ENCODE data around the gene OSBPL10. TPM values are rescaled to one million over a fixed set of nuclear protein-coding genes. Genes with fewer than 3 reads are reported as not detected.
"Not testable (repeated sequence)": the region's sequence is repeated elsewhere in the genome, so short reads cannot be mapped to it uniquely, and the experiment has no call there.

Gene OSBPL10
- total and polyA plus RNA-seq, 3 donors from 2014 or later: 113 to 175 (median 160) TPM

DNA sequence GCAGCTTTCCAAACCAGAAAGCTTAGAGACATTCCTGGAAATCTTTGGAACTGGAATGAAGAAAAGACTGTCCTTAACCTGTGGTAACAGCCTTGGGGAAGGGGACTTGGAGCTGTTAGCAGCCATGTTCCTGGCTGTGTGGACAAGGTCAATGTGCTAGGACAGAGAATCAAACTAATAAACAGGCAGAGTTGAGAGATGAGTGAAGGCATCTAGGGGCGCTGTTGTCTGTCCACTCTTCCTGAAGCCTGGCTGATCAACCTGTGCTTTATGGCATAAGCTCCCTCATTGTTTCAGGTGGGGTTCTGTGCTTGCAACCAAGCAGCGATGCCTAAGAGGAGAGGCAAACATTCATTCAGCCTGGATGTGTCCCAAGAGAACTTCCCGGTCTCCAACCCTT is 19.8 kb upstream of the OSBPL10 start:
- Histone ChIP-seq H3K27me3 (no peaks in the 10 kb centered on the region), H3K36me3 (ENCODE audit: low read depth, missing control alignments) (no peaks in the 10 kb centered on the region), H3K27ac (no peak overlapping the region), H3K9me3 (no peaks in the 10 kb centered on the region), H3K4me1 (peaks cover 5% of the 10 kb centered on the region), H3K4me3 (no peak overlapping the region)
- TF ChIP-seq, protein P1, sequence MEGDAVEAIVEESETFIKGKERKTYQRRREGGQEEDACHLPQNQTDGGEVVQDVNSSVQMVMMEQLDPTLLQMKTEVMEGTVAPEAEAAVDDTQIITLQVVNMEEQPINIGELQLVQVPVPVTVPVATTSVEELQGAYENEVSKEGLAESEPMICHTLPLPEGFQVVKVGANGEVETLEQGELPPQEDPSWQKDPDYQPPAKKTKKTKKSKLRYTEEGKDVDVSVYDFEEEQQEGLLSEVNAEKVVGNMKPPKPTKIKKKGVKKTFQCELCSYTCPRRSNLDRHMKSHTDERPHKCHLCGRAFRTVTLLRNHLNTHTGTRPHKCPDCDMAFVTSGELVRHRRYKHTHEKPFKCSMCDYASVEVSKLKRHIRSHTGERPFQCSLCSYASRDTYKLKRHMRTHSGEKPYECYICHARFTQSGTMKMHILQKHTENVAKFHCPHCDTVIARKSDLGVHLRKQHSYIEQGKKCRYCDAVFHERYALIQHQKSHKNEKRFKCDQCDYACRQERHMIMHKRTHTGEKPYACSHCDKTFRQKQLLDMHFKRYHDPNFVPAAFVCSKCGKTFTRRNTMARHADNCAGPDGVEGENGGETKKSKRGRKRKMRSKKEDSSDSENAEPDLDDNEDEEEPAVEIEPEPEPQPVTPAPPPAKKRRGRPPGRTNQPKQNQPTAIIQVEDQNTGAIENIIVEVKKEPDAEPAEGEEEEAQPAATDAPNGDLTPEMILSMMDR (IDR thresholded peaks at IDR 0.05): no peak
- TF ChIP-seq POLR2A (IDR thresholded peaks at IDR 0.05): no peak
- intact Hi-C loops (cut with DNase I; ENCODE audit: low total_unique reads): no loop called here
- 74 to 75% methylated on average over 3 of the region's 3 CpGs for WGBS, 2 donors
- DNase-seq: no peak

DNA sequence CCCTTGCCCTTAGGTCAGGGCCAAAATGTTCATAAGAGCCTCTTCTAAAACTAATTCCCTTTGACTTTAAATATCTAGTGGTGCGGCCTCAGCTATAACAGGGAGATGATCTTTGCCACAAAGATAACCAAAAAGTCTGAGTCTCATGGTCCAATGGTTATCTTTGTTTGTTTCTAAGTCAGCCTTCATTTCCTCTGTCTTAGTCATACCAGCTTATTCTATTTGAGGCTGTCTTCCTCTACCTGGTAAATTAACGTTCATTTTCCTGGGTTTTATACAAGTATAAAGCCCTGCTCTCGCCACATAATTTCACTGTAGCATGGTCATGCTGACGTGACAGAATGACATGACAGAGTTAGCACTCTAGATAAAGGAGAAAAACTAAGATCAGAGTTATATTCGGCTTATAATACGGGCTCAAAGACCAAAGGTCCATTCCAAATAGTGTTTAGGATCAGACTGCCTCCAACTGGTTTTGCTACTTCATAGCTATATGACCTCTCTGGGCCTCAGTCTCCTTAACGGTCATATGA is 18.9 kb upstream of the OSBPL10 start:
- no peak for DNase-seq
- Histone ChIP-seq H3K4me3 (no peak overlapping the region), H3K4me1 (peaks cover 5% of the 10 kb centered on the region), H3K36me3 (ENCODE audit: low read depth, missing control alignments) (no peaks in the 10 kb centered on the region), H3K9me3 (no peaks in the 10 kb centered on the region), H3K27ac (no peak overlapping the region), H3K27me3 (no peaks in the 10 kb centered on the region)
- 87 to 88% methylated on average over 7 of the region's 7 CpGs for WGBS, 2 donors
- no peak for TF ChIP-seq POLR2A (IDR thresholded peaks at IDR 0.05)
- TF ChIP-seq, protein P1 (IDR thresholded peaks at IDR 0.05): no peak
- intact Hi-C loops (cut with DNase I; ENCODE audit: low total_unique reads): no loop called here

DNA sequence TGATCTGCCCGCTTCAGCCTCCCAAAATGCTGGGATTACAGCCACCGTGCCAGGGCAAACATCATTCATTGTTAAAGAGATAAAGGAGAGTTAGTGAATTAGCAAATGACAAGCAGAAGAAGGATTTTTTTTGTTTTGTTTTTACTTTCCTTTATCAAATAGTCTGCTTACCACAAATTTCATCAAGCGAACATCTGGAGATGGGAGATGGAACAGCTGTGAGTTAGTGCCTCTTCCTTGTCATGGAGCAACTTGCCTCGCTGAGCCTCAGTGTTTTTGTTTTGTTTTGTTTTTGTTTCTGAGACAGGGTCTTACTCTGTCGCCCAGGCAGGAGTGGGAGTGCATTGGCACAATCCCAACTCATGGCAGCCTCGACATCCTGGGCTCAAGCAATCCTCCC is 16.4 kb upstream of the OSBPL10 start:
- Histone ChIP-seq H3K27ac (no peak overlapping the region), H3K27me3 (no peaks in the 10 kb centered on the region), H3K9me3 (no peaks in the 10 kb centered on the region), H3K4me1 (peaks cover 5% of the 10 kb centered on the region), H3K4me3 (no peak overlapping the region), H3K36me3 (ENCODE audit: low read depth, missing control alignments) (no peaks in the 10 kb centered on the region)
- intact Hi-C loops (cut with DNase I; ENCODE audit: low total_unique reads): no loop called here
- 63 to 70% methylated on average over 6 of the region's 6 CpGs for WGBS, 2 donors
- DNase-seq: no peak
- TF ChIP-seq, protein P1 (IDR thresholded peaks at IDR 0.05): no peak
- no peak for TF ChIP-seq POLR2A (IDR thresholded peaks at IDR 0.05)

DNA sequence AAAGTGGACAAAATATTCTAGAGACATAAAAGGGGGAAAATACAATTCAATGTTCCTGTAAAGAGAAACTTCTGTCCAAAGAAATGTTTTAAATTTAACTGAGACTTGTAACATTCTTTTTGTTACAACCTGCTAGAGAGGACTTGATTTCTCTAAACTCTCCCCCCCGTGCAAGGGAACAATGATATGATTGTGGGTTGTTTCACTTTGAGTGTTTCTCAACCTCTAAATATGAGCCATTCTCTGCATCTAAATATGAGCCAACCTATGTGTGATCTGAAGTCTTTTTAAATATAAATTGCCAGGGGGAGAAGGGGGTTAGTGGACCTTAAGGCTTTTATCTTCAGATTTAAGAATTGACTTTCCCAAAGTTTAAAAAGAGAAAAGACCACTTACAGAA is 15.1 kb upstream of the OSBPL10 start:
- no peaks in the 10 kb centered on the region for H3K36me3 ChIP-seq (ENCODE audit: low read depth, missing control alignments)
- no peaks in the 10 kb centered on the region for H3K9me3 ChIP-seq
- no peak overlapping the region for H3K4me3 ChIP-seq
- H3K27me3 ChIP-seq: no peaks in the 10 kb centered on the region
- intact Hi-C loops (cut with DNase I; ENCODE audit: low total_unique reads): no loop called here
- H3K4me1 ChIP-seq: peaks cover 5% of the 10 kb centered on the region
- peak; percentile 59 for DNase-seq
- H3K27ac ChIP-seq: peak overlapping the region in 1 of 2 donors; percentile 56
- TF ChIP-seq POLR2A (IDR thresholded peaks at IDR 0.05): no peak
- TF ChIP-seq, protein P1 (IDR thresholded peaks at IDR 0.05): no peak
- WGBS, 2 donors: 43 to 63% methylated on average over 1 of the region's 1 CpG

DNA sequence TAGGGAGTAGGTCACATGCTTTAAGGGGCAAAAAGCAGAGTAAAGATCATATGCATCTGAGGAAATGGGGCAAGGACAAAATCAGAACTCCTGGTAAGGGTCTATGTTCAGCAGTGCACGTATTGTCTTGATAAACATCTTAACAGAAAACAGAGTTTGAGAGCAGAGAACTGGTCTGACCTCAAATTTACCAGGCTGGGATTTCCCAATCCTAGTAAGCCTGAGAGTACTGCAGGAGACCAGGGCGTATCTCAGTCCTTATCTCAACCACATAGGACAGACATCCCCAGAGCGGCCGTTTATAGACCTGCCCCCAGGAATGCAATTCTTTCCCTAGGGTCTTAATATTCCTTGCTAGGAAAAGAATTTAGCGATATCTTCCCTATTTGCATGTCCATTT is 14.0 kb upstream of the OSBPL10 start:
- intact Hi-C loops (cut with DNase I; ENCODE audit: low total_unique reads); H3K4me1 ChIP-seq; H3K4me3 ChIP-seq; DNase-seq; H3K27ac ChIP-seq; H3K36me3 ChIP-seq (ENCODE audit: low read depth, missing control alignments); H3K9me3 ChIP-seq; H3K27me3 ChIP-seq: not testable (repeated sequence)
- 65 to 83% methylated on average over 5 of the region's 5 CpGs for WGBS, 2 donors
